ENCODE measurements around the gene CPSF3.

The CPSF3 gene

GRCh38 chr2:9423100-9423921 lies at the start of gene CPSF3, which contains the start of gene ITGB1BP1 (continued):
- TF ChIP-seq ZFP69B (tag by site-specific recombination; IDR thresholded peaks at IDR 0.05) = peak; percentile 85
- TF ChIP-seq ZNF311 (tag by site-specific recombination; IDR thresholded peaks at IDR 0.05; ENCODE audit: borderline replicate concordance) = no peak
- TF ChIP-seq, protein P1, sequence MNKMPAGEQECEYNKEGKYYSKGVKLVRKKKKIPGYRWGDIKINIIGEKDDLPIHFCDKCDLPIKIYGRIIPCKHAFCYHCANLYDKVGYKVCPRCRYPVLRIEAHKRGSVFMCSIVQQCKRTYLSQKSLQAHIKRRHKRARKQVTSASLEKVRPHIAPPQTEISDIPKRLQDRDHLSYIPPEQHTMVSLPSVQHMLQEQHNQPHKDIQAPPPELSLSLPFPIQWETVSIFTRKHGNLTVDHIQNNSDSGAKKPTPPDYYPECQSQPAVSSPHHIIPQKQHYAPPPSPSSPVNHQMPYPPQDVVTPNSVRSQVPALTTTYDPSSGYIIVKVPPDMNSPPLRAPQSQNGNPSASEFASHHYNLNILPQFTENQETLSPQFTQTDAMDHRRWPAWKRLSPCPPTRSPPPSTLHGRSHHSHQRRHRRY (tag by site-specific recombination; IDR thresholded peaks at IDR 0.05) = no peak
- no peak for TF ChIP-seq ZNF366 (tag by site-specific recombination; conservative IDR thresholded peaks at IDR 0.05)
- no peak for TF ChIP-seq ZNF223 (tag by site-specific recombination; IDR thresholded peaks at IDR 0.05)
- TF ChIP-seq, protein P2, sequence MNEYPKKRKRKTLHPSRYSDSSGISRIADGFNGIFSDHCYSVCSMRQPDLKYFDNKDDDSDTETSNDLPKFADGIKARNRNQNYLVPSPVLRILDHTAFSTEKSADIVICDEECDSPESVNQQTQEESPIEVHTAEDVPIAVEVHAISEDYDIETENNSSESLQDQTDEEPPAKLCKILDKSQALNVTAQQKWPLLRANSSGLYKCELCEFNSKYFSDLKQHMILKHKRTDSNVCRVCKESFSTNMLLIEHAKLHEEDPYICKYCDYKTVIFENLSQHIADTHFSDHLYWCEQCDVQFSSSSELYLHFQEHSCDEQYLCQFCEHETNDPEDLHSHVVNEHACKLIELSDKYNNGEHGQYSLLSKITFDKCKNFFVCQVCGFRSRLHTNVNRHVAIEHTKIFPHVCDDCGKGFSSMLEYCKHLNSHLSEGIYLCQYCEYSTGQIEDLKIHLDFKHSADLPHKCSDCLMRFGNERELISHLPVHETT (tag by site-specific recombination; IDR thresholded peaks at IDR 0.05) = no peak
- TF ChIP-seq ZNF624 (tag by site-specific recombination; IDR thresholded peaks at IDR 0.05) = no peak
- TF ChIP-seq, protein P3, sequence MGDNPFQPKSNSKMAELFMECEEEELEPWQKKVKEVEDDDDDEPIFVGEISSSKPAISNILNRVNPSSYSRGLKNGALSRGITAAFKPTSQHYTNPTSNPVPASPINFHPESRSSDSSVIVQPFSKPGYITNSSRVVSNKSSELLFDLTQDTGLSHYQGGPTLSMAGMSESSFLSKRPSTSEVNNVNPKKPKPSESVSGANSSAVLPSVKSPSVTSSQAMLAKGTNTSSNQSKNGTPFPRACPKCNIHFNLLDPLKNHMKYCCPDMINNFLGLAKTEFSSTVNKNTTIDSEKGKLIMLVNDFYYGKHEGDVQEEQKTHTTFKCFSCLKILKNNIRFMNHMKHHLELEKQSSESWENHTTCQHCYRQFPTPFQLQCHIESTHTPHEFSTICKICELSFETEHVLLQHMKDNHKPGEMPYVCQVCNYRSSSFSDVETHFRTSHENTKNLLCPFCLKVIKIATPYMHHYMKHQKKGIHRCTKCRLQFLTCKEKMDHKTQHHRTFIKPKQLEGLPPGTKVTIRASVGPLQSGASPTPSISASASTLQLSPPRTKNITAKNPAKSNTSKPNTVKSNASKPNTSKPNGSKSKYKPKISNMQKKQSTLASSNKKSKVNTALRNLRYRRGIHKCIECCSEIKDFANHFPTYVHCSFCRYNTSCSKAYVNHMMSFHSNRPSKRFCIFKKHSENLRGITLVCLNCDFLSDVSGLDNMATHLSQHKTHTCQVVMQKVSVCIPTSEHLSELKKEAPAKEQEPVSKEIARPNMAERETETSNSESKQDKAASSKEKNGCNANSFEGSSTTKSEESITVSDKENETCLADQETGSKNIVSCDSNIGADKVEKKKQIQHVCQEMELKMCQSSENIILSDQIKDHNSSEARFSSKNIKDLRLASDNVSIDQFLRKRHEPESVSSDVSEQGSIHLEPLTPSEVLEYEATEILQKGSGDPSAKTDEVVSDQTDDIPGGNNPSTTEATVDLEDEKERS (tag by site-specific recombination; IDR thresholded peaks at IDR 0.05) = no peak
- no peak for TF ChIP-seq SETDB1 (IDR thresholded peaks at IDR 0.05; ENCODE audit: insufficient read length, low read length)
- no peak for TF ChIP-seq ZNF133 (tag by site-specific recombination; IDR thresholded peaks at IDR 0.05)
- no peak for TF ChIP-seq ZNF596 (tag by site-specific recombination; IDR thresholded peaks at IDR 0.05)
- no peak for TF ChIP-seq ZNF169 (tag by site-specific recombination; IDR thresholded peaks at IDR 0.05)
- TF ChIP-seq ZNF324 (tag by site-specific recombination; IDR thresholded peaks at IDR 0.05) = no peak
- peak; percentile 19; the same call in 1 of the 2 replicates for TF ChIP-seq ZNF146 (tag by site-specific recombination; IDR thresholded peaks at IDR 0.05)
- no peak for TF ChIP-seq ZFP3 (tag by site-specific recombination; IDR thresholded peaks at IDR 0.05; ENCODE audit: low read depth)
- peak; percentile 86 for TF ChIP-seq EGR2 (tag by site-specific recombination; IDR thresholded peaks at IDR 0.05; ENCODE audit: low read depth)
- TF ChIP-seq ZBTB7A (tag by site-specific recombination; IDR thresholded peaks at IDR 0.05; ENCODE audit: low read depth) = peak; percentile 70; the same call in 1 of the 2 replicates
- no peak for TF ChIP-seq ZNF140 (tag by site-specific recombination; IDR thresholded peaks at IDR 0.05)
- TF ChIP-seq ZNF175 (tag by site-specific recombination; IDR thresholded peaks at IDR 0.05) = no peak
- peak; percentile 98 for TF ChIP-seq KLF7 (tag by site-specific recombination; IDR thresholded peaks at IDR 0.05; ENCODE audit: borderline replicate concordance)
- peak; percentile 90 for TF ChIP-seq KLF1 (tag by site-specific recombination; IDR thresholded peaks at IDR 0.05)
- no peak for TF ChIP-seq ZNF48 (tag by site-specific recombination; IDR thresholded peaks at IDR 0.05)
- TF ChIP-seq ZNF404 (tag by site-specific recombination; IDR thresholded peaks at IDR 0.05) = no peak
- peak; percentile 84; the same call in 1 of the 2 replicates for TF ChIP-seq ZSCAN5A (tag by site-specific recombination; IDR thresholded peaks at IDR 0.05)
- no peak for TF ChIP-seq ZBTB21 (tag by site-specific recombination; IDR thresholded peaks at IDR 0.05)
- TF ChIP-seq ZNF518A (tag by site-specific recombination; conservative IDR thresholded peaks at IDR 0.05; ENCODE audit: low read depth) = 0 out of 2 replicates have a peak, but pooled peaks have one; percentile 16
- TF ChIP-seq ZNF768 (tag by site-specific recombination; IDR thresholded peaks at IDR 0.05) = no peak
- no peak for TF ChIP-seq ZNF423 (tag by site-specific recombination; IDR thresholded peaks at IDR 0.05)
- TF ChIP-seq HOXA7 (CRISPR knock-in tag; IDR thresholded peaks at IDR 0.05; ENCODE audit: borderline replicate concordance) = no peak
